Tibial nerve (tissue), 4 donors: Measurements from ENCODE around the gene UBXN10.

Experiments used
- EP300 ChIP-seq, 2 donors: sonication (generic); formaldehyde crosslinking; IDR thresholded peaks; one replicate each; pipeline ENCODE4 v1.6.1; 2017; ENCODE audit warnings: antibody characterized with exemption in 2 of 2, mild to moderate bottlenecking in 1 of 2
- TF ChIP-seq, protein P1 (sequence below), 5 experiments: fragments of 200-600 bp in 3 of 5; fragments of 450-650 bp in 2 of 5; sonication (generic) in 3 of 5; IDR thresholded peaks; one replicate each; pipeline ENCODE4 v1.5.1; 2016 to 2019; ENCODE audit warnings: antibody characterized with exemption in 5 of 5, mild to moderate bottlenecking in 3 of 5, moderate library complexity in 2 of 5

GRCh38 chr1:20180844-20181207 is 5.1 kb upstream of the UBXN10 start:
- TF ChIP-seq EP300 (IDR thresholded peaks at IDR 0.05): no peak
- TF ChIP-seq, protein P1, sequence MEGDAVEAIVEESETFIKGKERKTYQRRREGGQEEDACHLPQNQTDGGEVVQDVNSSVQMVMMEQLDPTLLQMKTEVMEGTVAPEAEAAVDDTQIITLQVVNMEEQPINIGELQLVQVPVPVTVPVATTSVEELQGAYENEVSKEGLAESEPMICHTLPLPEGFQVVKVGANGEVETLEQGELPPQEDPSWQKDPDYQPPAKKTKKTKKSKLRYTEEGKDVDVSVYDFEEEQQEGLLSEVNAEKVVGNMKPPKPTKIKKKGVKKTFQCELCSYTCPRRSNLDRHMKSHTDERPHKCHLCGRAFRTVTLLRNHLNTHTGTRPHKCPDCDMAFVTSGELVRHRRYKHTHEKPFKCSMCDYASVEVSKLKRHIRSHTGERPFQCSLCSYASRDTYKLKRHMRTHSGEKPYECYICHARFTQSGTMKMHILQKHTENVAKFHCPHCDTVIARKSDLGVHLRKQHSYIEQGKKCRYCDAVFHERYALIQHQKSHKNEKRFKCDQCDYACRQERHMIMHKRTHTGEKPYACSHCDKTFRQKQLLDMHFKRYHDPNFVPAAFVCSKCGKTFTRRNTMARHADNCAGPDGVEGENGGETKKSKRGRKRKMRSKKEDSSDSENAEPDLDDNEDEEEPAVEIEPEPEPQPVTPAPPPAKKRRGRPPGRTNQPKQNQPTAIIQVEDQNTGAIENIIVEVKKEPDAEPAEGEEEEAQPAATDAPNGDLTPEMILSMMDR (IDR thresholded peaks at IDR 0.05): no peak
